ENCODE results near the gene DPP8.
"Not testable (repeated sequence)": the region's sequence is repeated elsewhere in the genome, so short reads cannot be mapped to it uniquely, and the experiment has no call there.

DPP8 gene

DNA sequence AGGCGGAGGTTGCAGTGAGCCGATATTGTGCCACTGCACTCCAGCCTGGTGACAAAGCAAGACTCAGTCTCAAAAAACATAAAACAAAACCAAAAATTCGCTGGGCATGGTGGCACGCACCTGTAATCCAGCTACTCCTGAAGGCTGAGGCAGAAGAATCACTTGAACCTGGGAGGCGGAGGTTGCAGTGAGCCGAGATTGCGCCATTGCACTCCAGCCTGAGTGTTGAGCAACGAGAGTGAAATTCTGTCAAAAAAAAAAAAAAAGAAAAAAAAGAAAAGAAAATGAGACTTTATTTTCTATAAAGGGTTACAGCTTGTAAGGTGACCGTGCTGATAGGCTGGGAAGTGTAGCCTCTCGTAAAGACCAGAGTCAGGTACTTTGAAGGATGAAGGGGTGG, 6.7 kb upstream of the DPP8 start:
- DNase-seq: no peak

DNA sequence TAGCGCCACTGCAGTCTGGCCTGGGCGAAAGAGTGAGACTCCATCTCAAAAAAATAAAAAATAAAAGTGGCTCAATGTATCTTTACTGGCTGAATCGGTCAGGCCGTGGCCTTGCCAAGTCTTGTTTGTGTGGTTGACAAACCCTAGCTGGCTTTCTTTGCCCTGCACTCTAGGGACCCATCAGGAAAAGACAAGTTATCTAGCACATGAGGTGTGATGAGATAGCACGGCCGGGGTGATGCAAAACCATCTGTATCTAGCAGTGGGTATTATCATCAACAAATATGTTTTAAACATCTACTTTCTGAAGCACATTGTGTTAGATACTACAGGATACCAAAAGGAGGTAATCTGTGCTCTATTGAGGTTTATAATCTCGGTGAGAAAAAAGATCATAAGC, 3.9 kb upstream of the DPP8 start:
- no peak for DNase-seq

DNA sequence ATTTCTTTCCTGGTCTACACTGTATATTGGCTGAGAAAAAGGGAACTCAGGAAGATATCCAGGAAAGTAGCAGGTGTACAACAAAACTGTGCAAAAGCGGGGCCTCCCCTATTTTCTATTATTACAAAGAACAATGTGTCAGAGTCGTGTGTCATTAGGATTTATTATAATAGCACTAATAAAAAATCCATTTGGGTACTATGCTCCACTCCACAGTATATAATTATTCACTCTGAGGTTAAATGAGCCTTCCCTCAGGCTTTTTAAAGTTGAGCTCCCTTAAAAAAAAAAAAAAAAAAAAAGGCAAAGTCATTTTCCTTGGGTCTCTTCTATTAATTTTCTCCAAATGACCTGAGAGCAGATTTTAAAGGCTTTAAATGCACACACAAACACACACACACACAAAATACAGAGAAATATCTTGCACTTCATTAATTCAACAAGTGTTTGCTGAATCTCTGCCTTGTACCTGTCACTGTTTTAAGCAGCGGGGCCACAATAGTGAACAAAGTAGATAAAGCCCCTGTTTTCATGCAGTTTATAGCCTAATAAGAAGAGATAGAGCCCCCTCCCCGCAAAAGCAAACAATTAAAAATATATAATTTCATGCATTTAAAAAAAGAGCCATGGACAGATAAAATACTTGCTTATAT, 1.3 kb upstream of the DPP8 start:
- no peak for DNase-seq

DNA sequence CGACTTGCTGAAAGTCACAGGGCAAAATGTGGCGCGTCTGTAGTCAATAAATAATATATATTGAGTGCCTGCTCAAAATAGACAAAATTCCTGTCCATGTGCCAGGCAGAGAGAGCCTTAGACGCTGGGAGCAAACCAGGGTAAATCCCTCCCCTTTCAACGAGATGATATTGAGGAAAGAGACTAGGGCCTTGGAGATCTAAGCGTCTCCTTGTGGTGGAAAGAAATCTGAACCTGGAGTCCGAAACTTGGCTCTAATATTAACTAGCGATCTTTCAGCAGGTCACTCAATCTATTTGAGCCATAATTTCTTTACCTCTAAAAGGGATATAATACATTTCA, 348 bp upstream of the DPP8 start:
- no peak for DNase-seq

DNA sequence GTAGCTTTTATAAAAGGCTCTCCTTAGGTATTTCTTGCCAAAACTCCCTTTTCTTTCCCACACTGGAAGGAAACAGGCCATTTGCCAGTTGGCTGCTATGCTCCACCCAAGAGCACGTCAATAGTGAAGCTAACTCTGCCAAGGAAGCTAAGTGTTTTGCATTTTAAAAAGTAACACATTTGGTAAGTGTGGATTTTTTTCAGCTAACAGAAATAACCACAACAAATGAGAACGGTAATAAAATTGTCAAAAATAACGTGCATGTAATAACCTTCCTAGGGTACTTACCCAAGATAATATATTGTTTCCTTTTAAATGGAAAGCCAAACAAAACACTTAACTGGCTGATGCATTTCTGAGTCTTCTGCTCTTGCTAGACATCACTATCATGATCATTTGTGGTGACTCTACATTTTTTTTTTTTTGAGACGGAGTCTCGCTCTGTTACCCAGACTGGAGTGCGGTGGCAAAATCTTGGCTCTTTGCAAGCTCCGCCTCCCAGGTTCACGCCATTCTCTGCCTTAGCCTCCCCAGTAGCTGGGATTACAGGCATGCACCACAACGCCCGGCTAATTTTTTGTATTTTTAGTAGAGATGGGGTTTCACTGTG, 4.6 kb downstream of the DPP8 start:
- no peak for DNase-seq

DNA sequence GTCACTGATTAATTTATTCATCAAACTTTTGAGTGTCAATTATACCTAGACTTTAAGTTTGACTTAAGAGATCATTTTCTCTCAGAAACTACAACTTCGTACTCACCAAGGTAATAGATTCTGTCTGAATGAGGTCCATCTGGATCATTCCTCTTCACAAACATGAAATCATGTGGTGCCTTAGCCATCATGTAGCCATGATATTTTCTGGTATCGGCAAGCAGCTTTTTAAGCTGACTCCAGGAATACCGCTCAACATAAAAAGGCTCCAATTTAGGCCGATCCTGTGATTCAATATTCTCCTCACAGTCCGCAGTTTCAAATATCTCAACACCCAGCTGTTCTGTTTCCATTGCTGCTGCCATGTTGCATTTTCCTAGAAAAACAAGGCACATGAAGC, 5.3 kb downstream of the DPP8 start:
- DNase-seq: no peak

DNA sequence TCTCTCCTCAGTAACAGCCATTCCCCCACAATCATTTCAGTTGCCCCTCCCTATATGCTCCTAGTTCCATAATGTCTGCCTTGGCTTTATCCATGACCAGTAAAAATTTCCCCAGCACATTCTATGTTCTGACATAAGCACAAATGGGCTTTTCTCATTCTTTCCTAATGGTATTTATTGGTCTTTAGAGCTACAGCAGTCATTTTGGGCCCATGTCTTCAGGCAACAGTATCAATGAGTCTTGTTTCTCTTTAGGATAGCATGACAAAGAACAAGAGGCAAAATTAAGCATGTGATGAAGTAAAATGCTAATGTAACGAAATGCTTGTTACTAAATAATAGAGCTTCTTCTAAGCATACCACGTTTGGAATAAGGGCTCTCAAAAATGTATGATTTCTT, 8.2 kb downstream of the DPP8 start:
- no peak for DNase-seq

DNA sequence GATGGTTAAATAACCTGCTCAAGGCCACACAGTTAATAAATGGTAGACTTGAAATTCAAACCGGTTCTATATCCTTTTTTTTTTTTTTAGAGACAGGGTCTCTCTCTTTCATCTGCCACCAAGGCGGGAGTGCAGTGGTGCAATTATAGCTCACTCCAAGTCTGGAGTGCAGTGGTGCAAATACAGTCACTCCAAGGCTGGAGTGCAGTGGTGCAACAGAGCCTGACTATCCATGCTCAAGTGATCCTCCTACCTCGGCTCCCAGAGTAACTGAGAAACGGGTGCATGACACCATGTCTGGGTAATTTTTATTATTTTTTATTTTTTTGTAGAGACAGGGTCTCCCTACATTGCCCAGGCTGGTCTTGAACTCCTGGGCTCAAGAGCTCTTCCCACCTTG, 23.4 kb downstream of the DPP8 start:
- no peak for DNase-seq

DNA sequence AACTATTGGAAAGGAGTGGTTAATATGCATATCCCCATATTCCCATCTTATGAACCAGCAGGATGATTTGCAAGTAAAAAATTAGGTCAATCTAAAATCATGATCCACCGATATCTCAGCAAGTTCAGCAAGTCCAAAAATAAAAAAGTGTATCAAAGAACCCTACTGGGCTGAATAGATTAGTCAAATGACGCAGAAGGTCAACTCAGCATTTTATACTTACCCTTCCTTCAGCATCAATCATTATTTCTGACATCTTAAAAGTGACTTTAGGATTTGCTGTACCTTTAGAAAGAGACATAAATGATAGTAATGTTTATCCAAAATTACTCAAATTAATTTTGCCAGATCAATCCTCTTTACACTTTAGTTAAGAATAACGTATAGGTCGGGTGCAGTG, 32.6 kb downstream of the DPP8 start:
- DNase-seq: no peak

DNA sequence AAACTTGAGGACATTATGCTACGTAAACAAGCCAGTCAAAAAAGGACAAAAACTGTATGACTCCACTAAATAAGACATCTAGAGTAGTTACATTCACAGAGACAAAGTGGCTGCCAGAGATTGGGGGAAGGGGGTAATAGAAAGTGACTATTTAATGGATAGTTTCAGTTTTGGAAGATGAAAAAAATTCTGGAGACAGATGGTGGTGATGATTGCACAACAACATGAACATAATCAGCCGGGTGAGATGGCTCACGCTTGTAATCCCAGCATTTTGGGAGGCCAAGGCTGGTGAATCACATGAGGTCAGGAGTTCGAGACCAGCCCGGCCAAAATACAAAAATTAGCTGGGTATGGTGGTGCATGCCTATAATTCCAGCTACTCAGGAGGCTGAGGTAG, 40.6 kb downstream of the DPP8 start:
- DNase-seq: no peak

DNA sequence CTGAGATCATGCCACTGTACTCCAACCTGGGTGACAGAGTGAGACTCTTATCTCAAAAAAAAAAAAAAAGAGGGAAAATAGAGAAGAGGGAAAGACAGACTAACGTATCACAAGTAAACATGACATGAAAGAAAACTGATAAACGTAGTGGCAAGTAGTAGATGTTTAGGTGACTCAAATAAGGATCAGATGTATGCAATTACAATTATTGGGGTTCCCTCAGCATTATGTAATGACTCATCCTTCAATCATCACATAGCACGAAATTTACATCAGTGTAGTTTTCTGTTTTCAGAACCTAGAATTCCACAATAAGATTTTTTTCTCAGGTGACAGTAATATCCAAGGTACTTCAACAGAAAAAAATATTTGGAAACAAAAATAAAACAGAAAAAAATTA, 46.6 kb downstream of the DPP8 start:
- DNase-seq: no peak

DNA sequence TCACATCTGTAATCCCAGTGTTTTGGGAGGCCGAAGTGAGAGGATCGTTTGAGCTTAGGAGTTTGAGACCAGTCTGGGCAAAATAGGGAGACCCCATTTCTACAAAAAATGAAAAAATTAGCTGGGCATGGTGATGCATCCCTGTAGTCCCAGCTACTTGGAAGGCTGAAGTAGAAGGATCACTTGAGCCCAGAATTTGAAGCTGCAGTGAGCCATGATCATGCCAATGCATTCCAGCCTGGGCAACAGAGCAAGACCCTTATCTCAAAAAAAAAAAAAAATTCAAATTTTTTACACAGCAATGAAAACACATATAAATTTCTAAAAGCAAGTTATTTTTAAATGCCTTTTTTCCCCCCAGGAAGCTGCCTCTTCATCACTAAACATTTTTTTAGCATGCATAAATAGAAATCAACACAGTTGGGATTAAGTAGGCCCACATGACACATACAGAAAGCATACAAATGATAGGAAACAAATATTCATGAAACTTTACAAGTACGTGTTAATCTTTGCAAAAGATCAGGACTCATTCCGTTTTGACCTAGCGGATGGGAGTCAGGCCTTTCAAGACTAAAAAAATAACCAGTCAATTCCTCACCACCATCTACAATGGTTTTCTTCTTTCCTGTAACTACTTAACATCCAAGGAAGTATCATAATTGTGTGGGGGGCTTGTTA, 49.1 kb downstream of the DPP8 start:
- no peak for DNase-seq

DNA sequence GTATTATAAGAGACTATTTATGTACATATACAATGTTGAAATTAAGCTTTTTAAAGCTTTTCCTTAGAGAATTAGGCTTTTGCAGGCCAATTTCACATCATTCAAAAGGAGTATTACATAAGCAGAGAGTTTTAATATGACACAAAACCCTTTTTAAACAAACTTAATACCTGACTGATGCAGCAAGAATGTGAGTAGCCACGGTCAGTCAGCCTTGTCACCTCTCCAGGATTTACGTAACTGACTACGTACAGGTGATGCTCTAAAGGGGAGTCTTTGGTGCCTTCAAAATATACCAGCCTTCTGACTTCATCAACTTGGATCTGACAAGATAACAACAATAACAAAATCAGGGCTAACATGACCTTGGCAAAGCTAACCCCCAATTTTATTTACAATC, 50.6 kb downstream of the DPP8 start:
- no peak for DNase-seq

DNA sequence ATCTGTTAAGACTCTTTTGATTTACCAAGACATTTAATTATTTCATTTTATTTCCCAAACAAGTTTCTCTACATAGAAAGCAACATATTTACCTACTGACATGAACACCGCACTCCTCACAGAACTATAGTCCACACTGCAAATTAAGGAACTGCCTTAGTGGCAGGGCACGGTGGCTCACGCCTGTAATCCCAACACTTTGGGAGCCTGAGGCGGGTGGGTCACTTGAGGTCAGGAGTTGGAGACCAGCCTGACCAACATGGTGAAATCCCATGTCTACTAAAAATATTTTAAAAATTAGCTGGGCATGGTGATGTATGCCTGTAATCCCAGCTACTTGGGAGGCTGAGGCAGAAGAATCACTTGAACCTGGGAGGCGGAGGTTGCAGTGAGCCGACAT, 54.4 kb downstream of the DPP8 start:
- not testable (repeated sequence) for DNase-seq

DNA sequence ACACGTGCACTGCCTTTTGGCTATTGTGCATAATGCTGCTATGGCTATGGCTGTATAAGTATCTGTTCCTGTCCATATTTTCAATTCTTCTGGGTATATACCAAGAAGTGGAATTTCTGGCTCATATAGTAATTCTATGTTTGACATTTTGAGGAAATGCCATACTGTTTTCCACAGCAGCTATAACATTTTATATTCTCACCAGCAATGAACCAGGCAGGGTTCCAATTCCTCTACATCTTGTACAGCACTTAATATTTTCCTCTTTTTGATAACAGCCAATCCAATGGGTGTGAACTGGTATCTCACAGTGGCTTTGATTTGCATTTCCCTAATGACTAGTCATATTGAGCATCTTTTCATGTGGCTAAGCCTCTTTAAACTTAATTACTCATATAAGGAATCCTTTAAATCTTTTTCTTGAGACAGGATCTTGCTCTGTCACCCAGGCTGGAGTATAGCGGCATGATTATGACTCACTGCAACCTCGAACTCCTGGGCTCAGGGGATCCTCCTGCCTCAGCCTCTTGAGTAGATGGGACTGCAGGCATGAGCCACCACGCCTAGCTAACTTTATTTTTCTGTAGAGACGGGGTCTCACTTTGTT, 56.6 kb downstream of the DPP8 start:
- DNase-seq: no peak

DNA sequence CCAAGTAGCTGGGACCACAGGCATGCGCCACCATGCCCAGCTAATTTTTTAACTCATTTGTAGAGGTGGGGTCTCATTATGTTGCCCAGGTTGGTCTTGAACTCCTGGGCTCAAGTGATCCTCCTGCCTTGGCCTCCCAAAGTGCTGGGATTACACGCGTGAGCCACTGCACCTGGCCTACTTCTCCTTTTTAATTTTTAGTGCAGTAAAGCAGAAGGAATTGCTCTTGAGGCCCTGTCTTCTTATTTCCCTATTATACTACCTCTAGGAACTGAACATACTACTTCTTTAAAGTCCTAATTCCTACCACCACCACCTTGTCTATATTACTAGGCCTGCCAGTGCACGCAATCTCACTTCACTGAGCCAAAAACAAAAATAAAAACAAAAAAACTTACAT, 62.2 kb downstream of the DPP8 start:
- DNase-seq: not testable (repeated sequence)

DNA sequence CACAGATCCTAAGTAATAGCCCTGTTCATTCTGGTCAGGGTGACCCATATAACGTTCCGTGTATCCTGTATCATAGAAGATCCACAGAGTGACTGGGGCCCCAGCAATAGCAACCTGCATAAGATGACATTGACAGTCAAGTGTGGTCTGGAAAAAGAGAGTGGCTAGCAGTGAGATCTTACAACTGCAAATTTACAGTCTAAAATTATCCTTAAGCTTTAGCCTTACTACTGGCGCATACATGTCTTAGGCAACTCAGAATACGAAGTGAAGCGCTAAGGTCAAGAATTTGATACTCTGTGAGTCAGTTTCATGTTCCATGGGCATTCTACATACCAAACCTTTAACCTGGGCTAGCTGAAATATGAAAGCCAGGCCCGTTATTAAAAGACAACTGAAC, 65.5 kb downstream of the DPP8 start:
- DNase-seq: no peak

DNA sequence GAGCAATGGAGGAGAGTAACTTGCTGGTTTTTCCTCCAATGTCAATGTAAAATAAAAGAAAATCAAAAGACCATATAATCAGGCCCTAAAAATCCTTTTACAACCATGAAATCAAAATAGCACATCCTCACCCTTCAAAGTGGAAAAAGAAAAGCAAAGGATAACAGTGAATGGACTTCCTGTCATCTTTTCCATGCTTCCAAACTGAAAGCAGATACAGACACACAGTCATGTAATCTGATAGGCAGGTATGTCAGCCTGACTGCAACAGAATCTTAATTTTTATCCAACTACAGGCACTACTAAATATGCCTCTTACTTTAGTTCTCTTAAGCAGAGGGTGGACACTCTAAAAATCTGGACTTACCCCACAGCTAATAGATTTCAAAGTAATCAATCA, 66.9 kb downstream of the DPP8 start:
- no peak for DNase-seq

DNA sequence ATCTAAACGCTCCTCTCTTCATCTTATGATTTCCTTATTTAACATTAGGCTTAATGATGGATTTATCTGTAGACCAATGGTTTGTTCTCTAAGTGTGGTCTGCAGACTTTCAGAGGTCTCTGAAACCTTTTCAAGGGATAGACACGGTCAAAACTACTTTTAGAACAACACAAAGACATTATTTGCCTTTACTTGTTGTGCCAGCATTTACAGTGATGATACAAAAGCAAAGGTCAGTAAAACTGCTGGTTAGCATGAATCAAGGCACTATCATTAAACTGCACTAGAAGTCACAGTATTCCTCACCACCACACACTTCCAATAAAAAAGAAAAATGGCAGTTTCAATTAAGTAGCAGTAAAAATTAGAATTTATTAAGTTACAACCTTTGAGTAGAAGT, 70.3 kb downstream of the DPP8 start:
- DNase-seq: no peak

DNA sequence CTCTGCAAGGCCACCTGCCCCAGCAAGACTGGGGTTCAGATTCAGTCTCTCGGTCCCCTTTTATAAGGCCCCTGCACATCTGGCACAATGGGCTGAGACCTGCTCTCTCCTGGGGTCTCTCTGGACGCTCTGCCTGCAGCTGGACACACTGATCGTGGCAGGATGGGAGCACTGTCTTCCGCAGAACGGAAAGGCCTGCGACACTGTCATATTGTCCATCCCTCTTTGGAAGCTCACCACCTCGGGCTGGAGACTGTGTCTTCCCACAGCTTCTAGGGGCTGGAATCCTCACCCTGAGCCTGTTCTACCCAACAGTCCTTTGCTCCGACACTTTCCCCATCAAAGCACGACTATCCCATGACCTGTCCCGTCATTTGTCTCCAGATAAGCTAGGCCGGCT, 83.3 kb downstream of the DPP8 start:
- DNase-seq: no peak

DNA sequence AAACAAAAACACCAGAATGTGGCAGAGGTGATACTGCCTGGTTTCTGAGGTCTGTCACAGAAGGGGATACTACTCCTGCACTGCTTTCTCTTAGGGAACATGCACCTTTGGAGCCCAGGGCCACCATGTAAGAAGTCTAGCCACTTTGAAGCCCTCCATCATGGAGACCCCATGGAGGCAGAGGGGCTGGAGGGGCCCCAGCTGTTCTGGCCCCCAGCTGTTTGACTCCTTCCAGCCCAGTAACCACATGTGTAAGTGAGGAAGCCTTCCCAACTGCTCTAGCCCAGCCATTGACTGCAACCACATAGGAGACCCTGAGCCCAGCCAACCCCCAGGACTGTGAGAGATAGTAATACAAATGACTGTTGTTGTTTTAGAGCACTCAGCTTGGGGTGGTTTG, 85.8 kb downstream of the DPP8 start:
- no peak for DNase-seq

DNA sequence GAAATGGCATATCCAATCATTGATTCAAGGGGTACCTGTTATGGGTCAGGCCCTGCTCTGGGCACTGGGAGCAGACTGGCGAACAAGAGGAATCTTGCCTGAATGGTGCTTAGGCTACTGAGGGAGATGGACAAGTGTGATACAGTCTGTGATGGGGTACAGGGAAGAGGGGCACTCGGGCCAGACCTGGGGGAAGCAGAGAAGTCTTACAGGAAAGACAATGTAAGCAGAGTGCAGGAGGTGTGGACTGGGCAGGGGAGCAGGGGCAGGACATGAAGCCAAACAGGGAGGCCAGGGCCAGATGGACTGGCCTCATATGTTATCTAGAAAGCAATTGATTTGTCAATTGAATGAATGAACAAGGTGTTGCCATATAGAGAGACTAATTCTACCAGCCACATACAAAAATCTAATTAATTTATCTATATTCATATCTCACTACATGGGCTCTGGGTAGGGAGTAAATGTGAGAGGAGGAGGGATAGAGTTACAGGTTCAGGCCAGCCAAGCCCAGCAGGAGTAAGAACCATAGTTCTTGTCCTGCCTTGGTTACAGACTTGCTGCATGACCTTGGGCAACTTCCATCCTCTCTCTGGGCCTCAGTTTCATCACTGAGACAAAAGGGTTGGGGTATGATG, 91.2 kb downstream of the DPP8 start:
- DNase-seq: no peak

DNA sequence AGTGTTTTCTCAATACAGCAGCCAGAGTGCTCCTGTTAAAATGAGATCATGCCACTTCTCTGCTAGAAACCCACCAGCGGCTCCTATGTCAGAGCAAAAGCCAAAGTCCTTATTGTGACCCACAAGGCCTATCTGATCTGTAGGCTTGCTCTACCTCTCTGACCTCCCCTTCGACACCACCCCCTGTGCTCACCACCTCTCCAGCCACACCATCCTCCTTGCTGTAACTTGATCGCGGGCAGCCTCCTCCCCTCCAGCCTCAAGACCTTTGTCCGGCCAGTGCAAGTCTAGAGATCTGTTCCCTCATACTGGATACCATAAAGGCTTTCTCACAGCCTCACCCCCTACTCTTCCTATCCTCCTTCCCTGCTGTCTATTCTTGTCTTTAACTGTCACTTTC, 92.8 kb downstream of the DPP8 start:
- DNase-seq: no peak
